GM21526 (cell line): ENCODE data around the gene RNASE8.
"Not testable (repeated sequence)": the region's sequence is repeated elsewhere in the genome, so short reads cannot be mapped to it uniquely, and the experiment has no call there.

Source experiments
- ATAC-seq: cut with Tn5 transposase; IDR thresholded peaks from one replicate; pipeline ENCODE4 v1.9.1; 2021; ENCODE audit warnings: moderate library complexity; ENCODE audit not compliant: unreplicated experiment, low FRiP score

RNASE8 gene

DNA sequence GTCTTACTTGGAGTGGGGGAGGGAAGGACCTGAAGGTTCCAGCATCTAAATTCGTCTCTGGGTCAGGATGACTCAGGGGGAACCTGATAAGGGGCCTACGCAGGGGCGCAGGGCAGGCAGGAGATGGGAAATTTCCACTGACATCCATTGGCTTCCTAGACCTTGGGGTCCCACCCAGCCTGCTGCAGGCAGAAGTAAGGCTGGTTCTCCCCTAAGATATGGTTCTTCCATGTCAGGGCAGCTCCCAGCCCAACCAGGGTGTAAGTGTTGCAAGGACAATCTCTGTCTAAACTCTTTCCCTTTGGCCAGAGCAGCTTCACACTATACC, 30.7 kb upstream of the RNASE8 start:
- no peak for ATAC-seq

DNA sequence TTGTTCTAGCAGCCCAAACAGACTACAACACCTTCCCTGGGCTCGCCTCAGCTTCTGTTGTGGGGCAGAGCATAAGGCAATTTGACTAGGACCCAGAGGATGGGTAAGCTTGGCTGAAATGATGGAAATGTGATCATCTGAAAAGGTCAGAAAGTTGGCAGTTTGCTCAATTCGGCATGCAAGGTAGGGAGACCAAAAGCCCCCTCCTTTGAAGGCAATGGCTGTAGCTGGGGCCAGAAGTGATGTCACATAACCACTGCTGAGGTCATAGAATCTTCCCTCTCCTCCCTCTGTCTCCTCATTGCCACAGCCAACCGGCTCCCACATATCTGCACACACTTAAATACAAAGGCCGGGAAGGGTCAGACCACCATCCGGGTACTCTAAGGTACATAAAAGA, 27.7 kb upstream of the RNASE8 start, which contains the start of gene TPPP2:
Gene TPPP2 (plus strand): TSS at position 301 of the 400 bp plus-strand sequence. CDS start 365 bp downstream, outside the sequence.
- ATAC-seq, result no peak

DNA sequence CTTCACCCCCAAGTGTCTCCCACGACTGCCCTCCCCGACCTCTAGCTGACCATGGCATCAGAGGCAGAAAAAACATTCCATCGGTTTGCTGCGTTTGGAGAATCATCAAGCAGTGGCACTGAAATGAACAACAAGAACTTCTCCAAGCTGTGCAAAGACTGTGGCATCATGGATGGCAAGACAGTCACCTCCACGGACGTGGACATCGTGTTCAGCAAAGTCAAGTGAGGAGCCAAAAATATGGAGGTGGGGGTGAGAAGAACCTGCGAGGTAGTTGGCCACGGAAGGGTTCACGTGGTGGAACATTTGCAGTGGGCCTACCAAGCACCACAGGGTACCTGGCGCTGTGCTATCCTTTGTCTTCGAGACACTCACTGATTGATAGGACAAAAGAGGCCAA, 27.1 kb upstream of the RNASE8 start:
- no peak for ATAC-seq

DNA sequence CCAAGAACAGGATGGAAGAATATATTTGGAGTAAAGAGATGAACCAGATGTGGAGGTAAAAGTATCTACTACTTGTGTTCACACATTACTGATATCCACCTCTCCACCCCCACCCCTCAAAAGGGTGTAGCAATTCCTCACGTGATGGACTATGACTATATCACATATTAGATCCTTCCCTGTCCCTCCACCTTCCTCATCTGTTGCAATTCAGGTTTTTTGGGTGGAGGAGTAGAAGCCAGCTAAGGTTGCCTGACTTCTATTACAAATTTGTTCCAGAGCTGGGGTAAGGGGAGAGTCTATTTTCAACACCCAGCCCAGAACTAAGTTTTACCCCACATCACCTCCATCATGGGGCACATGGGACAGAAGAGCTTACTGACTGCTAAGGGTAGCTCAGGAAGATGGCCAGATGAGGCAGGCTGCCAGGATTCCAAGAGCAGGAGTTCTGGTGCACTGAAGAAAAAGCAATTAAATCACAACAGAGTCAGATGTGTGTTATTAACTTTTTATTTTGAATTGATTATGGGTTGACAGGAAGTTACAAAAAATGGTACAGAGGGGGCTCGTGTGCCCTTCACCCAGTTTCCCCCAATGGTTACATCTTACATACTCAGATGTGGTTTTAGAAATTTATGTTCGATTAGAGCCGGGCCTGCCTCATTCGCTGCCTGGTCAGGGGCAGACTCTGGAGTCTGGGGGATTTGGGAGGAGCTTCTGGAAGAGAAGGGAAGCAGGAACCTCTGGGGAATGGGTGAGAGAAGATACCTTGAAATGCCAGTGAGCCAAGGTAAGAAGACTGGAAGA, 25.1 kb upstream of the RNASE8 start:
- ATAC-seq, result no peak

DNA sequence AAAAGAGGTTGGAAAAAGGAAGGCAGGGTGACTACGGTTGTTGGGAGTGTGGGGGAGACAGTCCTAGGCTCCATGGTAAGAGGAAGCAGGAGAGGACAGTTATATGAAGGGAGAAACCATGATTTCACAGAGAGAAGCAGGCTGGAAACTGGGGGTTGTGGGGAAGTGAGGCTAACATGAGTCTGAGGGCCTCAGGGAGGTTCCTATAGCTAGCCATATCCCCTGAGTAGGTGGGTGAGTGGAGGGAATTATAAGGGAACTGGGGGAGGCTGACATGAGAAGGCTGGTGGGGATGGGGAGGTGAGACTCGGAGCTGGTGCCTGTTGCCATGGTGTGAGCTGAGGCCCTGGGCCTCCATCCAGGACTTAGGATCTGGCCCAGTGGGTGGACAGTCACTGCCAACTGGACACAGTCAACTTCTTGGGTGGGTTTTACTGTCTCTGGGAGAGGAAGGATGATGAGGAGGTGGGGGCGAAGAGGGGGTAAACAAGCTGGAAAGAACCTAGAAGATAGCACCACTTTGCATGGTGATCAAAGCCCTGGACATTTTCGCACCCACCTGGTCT, 24.4 kb upstream of the RNASE8 start:
- no peak for ATAC-seq

DNA sequence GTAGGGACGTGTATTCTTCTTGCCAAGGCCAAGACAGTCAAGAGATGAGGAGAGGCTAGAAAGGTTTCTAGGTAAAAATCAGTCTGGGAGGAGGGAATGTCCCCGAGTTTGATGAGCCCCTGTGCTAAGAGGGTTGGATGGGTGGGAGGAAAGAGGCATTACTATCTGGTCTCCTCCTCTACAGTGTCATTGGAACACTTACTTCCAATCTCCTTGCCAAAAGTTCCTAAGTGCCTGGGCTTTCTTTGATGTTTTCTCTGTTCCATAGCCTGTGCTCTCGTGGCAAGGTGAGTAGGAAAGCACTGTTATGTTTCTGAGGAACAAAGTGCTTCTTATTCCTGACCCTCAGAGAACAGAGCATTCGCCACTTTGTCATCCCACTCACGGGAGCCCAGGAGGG, 22.9 kb upstream of the RNASE8 start, which contains the start of gene RNASE13:
Gene RNASE13 (minus strand): TSS at position 101 of the 400 bp plus-strand sequence. CDS start 519 bp downstream, outside the sequence.
- ATAC-seq, result no peak

DNA sequence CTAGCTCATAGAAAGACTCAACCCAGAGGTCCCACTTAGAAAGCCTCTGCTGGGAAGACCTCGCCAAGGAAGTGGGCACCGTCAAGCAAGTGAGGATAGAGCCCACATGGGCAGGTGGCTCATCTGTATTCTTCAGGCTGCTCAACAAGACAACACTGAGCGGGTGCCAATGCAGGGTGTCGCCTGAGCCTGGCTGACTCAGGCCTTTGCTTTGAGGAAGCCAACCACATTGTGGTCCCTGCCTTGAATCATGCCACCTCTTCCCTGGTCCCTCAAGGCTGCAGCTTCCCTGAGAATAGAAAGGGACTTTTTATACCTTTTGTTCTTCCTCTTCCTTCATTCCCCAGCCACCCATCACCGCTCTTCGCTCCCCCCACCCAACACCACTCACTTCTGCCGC, 20.9 kb upstream of the RNASE8 start:
- ATAC-seq, result no peak

DNA sequence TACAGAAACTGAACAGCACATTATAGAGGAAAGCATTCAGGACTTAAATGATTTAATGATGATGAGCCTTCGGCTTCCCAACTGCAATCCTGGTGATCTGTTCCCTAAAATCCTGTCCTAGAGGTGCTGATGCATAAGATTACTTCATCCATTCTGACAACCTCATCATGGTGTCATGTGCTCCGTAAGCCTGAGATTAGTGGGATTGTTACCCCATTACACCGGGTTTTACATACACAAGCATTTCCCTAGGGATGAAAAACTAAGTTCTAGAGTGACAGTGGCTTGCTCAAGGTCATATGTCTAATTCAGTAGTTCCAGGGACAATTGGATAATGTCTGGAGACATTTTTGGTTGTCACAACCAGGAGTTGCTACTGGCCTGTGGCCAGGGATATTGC, 20.5 kb upstream of the RNASE8 start:
- ATAC-seq, result no peak

DNA sequence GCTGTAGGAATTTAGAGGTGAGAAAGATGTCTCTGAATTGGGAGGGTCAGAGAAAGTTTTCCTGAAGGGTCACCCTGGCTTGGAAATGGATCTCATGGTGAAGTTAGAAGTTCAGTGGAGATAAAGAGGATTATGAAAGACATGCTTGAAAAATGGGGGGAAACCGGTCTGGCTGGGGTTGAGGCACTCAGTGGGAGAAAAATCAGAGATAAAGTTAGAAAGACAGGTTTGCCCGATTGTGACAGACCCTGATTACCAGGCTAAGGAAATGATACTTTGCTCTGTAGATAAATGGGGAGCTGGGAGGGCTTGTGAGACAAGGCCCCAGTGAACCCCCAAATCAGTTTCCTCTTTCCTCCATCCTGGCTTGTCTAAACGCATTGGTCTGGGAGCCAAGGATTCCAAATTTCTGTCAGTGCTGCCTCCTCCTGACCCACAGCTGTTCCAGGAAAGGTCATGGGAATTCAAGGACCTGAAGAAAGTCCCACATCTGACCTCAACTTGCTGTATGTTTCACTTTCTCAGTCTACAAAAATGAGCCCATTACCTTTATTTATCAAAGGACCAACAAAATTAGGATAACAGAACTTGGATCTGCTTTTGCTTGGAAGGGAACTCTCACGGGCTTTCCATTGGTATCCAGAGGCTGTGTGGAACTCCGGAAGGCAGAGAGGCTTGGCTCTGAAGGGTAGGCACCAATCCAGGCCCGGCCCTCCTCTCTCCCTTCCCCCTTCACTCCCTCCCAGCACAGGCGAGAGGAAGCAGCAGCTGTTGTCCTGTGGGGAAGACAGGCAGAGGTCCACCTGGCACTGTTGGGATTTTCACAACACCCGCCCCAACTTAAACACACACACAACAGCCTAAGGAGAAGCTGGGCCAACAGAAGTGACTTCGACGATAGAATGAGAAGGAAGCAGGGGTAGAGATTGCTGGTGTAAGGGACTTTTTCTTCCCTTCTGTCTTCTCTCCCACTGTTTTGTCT, 18.9 kb upstream of the RNASE8 start:
- no peak for ATAC-seq

DNA sequence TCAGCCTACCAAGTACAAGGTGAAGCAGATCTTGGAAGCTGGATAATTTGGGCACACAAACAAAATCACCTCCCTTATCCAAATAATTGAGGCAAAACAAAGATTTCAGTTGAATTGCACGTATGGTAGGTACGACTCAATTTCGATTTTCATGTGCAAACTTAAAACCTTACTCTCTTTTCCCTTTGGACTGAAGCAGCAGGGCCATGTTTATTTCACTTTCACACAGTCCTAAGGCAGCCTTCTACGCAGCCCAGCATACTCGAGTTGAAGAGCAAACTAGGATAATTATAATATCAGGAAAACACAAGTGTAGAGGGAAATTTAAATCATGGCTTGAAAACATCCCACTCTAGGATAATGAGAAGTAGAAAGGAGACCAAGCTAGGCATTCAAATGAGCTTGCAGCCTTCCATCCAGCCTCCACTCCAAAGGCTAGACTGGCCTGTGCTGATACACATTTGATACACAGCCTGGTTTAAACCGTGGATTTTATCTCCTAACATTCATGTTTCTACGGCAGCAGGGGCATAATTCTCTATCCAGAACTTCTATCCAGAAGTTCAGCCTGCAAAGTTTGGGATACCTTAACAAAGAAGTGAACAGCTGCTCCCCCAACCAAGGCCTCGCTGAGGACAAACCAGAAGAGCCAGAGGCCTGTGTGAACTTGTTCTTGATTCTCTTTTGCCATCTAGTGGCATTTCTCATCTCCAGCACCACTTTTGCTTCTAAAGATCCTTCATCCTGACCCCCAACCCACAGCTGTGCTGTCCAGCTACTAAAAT, 17.8 kb upstream of the RNASE8 start:
- no peak for ATAC-seq

DNA sequence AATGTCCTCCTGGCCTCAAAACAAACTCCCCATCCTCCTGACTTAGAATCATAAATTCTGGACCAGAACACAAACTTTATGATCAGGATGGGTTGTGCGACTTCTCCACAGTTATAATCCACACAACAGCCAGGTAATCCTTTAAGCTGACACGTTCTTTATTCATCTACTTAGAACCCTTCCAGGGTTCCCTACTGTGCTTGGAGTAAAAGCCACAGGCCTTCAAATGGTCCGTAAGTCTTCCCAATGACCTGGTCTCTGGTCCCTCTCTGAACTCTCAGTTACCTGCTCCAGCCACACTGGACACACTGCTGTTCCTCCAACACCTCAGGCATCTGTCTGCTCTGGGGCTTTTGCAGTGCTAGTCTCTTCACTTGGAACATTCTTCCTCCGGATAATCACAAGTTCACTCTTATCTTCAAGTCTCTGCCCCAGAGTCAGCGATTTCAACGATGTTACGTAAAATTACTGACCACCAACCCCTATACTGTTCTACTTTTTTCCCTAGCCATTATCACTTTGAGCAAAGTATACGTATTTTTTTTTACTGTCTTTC, 17.2 kb upstream of the RNASE8 start:
- ATAC-seq, result no peak

DNA sequence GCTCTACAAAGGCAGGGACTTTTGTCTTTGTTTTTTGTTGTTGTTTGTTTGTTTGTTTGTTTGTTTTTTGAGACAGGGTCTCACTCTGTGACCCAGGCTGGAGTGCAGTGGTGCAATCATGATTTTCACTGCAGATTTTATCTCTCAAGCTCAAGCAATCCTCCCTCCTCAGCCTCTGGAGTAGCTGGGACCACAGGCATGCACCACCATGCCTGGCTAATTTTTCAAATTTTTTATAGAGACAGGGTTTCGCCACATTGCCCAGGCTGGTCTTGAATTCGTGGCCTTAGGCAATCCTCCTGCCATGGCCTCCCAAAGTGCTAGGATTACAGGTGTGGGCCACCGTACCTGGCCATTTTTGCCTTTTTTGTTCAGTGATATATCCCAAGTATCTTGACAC, 16.7 kb upstream of the RNASE8 start:
- not testable (repeated sequence) for ATAC-seq

DNA sequence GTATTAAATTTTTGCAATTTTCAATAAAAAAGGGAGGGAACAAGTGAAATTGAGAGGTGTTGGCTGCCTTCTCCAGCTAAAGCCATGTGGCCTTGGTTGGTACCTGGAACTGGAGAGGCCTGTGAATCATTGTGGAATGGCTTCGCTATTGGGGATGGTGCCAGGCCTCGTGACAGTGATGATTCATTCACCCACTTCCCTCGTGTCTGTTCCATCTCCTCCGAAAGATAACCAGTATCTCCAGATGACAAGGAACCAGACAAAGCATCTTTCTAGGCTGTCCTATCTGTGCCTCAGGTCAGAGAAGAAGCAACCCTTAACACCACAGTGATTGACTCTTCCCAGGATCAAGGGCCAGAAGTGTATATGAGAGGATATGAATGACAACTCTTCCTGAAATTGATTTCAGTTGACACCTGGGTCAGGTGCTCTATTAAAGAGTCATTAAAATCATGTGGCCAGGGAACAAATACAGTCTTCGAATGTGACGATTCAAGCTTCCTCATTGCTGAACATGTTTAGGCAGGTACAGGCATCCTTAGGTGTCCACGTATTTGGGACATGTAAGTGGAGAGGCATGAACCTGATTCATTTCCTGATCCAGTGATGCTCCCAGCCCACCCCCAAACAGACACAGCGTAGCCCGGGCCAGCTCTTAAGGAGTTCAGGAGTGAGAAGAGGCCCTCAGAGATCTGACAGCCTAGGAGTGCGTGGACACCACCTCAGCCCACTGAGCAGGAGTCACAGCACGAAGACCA, 15.8 kb upstream of the RNASE8 start, which contains the start of gene RNASE7:
Gene RNASE7 (plus strand): TSS at position 687 of the 758 bp plus-strand sequence. CDS start 631 bp downstream, outside the sequence.
- no peak for ATAC-seq

DNA sequence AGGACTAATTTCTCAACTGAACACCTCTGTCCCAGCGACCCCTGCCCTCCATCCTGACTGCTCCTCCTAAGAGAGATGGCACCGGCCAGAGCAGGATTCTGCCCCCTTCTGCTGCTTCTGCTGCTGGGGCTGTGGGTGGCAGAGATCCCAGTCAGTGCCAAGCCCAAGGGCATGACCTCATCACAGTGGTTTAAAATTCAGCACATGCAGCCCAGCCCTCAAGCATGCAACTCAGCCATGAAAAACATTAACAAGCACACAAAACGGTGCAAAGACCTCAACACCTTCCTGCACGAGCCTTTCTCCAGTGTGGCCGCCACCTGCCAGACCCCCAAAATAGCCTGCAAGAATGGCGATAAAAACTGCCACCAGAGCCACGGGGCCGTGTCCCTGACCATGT, 14.7 kb upstream of the RNASE8 start:
- ATAC-seq, result no peak

DNA sequence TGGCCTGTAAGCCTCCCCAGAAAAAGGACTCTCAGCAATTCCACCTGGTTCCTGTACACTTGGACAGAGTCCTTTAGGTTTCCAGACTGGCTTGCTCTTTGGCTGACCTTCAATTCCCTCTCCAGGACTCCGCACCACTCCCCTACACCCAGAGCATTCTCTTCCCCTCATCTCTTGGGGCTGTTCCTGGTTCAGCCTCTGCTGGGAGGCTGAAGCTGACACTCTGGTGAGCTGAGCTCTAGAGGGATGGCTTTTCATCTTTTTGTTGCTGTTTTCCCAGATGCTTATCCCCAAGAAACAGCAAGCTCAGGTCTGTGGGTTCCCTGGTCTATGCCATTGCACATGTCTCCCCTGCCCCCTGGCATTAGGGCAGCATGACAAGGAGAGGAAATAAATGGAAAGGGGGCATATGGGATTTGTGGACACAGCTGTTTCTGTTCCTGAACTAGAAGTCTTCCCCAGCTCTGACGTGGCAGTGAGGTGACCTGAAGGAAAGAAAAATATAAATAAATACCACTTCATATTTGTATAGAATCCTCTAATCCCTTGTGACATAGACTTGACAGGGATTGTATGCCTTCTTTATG, 14.1 kb upstream of the RNASE8 start:
- no peak for ATAC-seq

DNA sequence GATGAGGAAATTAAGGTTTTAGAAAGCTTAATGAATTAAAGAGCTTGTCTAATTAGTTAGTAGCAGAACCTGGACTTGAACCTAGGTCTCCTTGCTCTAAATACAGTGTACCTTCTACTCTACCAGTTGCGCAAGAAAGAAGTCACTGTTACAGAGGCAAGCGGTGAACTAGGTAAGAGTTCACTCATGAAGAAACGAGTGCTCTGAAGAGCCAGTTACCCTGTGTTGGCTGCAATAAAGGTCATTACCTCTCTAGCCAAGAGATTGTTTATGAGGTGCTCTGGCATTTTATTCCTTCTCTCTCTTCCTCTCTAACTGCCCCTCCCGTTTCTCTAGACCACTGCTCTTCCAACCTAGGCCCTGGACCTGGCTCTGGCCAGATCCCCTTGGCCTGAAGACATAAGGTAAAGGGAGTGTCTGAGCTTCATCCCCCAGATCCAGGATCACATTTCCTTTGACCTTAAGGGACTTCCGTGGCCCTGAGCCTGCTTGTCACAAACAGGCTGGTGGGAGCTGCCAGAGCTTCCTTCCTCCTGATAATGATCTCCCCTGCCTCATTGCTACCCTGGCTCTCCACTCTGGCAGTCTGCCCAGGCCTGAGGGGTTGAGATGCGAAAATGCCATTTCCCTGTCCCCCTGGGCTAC, 13.5 kb upstream of the RNASE8 start:
- no peak for ATAC-seq

DNA sequence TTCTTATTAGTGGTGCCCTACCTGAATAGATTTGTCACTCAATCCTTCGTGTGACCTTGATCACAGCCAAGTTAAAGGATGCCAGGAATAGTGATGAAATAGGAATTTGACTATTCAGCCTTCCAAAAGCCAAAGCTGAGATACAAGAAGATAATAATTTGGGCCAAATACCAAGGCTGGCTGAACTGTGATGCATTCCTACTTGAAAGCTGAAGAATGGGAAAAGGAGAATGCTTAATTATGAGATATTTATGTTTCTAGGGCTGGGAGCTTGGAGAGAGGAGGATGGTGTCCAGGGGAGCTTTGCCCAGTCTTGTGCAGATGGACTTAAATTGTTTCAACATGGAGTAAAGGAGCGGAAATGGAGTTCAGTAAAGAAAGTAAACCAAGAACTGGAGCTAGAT, 10.2 kb upstream of the RNASE8 start:
- ATAC-seq, result no peak

DNA sequence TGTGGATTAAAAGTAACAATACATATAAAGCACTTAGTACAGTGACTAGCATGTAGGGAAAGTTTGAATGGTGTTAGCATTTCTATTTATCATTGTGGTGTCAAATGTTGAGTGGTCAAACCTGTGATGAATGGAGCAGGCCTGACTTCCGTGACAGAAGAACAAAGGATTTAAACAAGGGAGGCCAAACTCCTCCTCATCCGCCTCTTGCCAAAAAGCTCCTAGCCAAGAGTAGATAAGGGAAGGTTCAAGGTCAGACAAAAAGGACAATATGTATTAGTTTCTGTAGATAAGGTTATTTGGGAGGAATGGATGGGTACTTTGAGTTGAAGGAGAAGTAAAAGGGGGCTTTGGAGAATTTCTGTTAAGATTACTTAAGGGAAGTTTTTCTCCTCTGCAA, 9.0 kb upstream of the RNASE8 start:
- no peak for ATAC-seq
